A673 (cell line): Measurements from ENCODE around the gene KCNN1.

Experiments used
- CTCF ChIP-seq: fragments of 300-800, 200-600 bp; sonication (generic); conservative IDR thresholded peaks from 2 replicates; pipeline ENCODE4 v1.5.1; 2017; ENCODE audit warnings: low read depth, mild to moderate bottlenecking, antibody characterized with exemption, low read length, moderate library complexity, mixed read lengths
- EZH2 ChIP-seq: fragments of 200-600 bp; sonication (generic); IDR thresholded peaks from 2 replicates; pipeline ENCODE4 v1.6.1; 2017; ENCODE audit warnings: borderline replicate concordance, low read depth, mild to moderate bottlenecking, mixed read lengths, antibody characterized with exemption, low read length; ENCODE audit not compliant: poor library complexity, severe bottlenecking

- TF ChIP-seq CTCF (no peak), EZH2 (no peak)
Measured at GRCh38 chr19:18010149-18010548, 43.2 kb downstream of the KCNN1 start.
